CD1c-positive myeloid dendritic cell (primary cell): ENCODE data around the gene IQGAP1.
"Not testable (repeated sequence)": the region's sequence is repeated elsewhere in the genome, so short reads cannot be mapped to it uniquely, and the experiment has no call there.

Source experiments
- DNase-seq: peaks from one replicate; pipeline ENCODE4 v3.0.0-alpha.2; 2016; ENCODE audit errors: extremely low spot score

Gene IQGAP1

GRCh38 chr15:90411176-90411575 is 23.1 kb downstream of the IQGAP1 start:
- DNase-seq: no peak

- peak; percentile 90 for DNase-seq
These were observed 24.5 kb downstream of the IQGAP1 start for GRCh38 chr15:90412356-90413194.

DNA sequence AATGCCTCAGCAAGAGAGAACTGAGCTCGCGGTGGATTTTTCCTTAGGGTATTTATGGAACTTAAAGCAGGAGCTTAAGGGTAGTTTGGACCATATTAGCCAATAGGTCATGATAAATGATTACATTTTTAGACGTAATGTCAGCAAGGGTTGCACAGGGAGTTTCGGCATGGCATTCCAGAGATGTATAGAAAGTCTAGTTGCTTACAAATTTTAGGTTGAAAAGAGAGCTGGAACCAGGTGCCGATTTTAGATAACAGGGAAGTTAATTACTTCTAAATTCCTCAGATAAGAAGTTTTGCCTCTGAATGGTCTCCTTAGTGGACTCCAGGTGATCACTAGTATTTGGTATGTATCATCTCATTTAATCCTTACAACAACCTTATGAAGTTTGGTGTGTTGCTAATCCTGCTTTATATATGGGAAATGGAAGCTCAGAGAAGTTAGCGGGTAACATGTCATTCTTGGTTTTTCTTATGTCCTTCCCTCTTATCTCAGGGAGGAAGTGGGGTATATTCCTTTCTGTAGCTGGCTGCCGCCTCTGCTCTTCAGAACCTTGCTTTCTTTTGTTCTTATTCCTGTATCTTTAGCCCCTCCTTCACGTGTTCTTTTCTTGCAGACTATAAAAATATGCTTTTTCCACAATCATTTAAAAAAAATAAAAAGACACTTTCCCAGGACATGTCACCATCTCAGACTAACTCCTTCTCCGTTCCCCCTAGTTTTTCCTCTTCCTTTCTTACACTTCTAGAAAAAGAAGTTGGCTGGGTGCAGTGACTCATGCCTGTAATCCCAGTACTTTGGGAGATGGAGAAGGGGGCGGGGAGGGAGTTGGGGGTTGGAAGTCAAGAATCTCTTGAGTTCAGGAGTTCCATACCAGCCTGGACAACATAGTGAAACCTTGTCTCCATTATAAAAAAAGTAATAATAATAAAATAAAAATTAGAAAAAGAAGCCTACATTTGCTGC is 25.7 kb downstream of the IQGAP1 start:
- DNase-seq: peak; percentile 62

DNA sequence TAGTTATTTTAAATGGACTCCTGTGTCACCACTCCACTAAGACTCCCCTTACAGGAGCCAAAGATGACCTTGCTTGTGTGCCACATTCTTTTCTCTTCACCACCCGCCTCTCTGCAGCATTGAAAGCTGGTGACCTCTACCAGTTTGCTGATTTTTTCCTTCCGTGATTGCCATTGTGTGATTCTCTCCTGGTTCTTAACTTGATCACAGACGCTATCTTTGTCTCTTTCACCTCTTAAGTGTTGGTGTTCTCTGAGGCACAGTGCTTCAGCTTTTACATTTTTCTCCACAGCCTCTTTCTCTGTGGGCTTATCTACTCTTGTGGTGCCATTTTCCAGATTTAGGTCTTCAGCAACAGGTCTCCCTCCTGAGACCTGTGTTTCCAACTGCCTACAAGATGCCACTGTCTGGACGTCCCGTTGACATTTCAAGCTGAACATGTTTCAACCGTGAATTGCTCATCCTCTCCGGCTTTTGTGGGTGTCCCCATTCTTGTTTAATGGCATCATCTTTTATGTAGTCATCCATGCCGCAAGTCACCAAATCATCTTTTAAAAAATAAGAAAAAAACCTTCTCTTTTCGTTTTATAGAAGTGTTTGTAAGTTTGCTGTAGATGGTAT is 26.5 kb downstream of the IQGAP1 start:
- peak; percentile 52 for DNase-seq

DNA sequence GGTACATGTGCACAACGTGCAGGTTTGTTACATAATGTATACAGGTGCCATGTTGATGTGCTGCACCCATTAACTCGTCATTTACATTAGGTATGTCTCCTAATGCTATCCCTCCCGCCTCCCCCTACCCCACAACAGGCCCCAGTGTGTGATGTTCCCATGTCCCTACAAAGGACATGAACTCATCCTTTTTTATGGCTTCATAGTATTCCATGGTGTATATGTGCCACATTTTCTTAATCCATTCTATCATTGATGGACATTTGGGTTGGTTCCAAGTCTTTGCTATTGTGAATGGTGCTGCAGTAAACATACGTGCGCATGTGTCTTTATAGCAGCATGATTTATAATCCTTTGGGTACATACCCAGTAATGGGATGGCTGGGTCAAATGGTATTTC is 28.0 kb downstream of the IQGAP1 start:
- not testable (repeated sequence) for DNase-seq

- DNase-seq: no peak
These were observed 30.6 kb downstream of the IQGAP1 start for GRCh38 chr15:90418627-90419026.

GRCh38 chr15:90419206-90419605 is 31.2 kb downstream of the IQGAP1 start:
- DNase-seq: no peak

DNA sequence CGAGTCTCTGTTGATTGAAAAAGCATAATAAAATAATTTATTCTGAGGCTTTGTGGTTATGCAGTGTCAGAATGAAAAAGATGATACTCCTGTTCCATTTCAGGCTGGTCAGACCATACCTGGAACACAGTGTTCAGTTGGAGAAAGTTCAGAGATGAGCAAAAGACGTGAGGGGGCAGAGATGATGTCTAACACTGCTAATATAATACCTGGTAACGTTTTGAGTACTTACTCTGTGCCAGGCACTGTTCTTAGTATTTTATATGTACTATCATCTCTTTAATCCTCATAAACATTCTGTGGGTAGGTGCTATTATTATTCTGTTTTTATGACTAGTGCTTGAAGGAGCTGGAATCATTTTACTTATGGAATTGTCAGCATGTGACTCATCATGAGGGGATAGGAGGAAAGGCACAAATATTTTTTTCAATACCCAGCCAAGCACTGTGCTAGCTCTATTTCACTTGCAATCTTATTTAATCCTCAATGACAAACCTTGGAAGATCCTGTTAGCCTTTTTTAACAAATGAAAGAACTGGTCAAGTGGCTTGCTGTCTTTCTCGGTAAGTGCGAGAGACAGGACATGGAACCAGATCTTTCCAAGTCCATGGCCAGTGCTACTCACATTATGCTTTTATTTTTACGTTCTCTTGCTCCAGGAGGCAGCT is 31.8 kb downstream of the IQGAP1 start:
- no peak for DNase-seq

DNA sequence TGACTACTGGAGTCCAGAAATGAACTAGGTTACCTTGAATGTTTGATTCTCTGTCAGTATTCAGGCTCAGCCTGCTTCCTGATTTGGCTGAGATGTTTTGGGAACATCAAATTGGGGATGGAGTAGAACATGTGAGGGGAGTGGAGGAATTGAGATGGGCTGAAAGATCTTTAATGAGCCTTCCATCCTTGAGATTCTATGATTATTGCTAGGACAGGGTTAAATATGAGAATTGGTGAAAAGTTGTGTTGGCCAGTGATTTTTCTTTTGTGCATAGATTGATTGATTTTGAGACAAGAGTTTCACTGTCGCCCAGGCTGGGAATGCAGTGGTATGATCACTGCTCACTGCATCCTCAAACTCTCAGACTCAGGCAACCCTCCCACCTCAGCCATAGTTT is 32.4 kb downstream of the IQGAP1 start:
- DNase-seq: no peak

- no peak for DNase-seq
These were observed 33.5 kb downstream of the IQGAP1 start for GRCh38 chr15:90421527-90421926.

DNA sequence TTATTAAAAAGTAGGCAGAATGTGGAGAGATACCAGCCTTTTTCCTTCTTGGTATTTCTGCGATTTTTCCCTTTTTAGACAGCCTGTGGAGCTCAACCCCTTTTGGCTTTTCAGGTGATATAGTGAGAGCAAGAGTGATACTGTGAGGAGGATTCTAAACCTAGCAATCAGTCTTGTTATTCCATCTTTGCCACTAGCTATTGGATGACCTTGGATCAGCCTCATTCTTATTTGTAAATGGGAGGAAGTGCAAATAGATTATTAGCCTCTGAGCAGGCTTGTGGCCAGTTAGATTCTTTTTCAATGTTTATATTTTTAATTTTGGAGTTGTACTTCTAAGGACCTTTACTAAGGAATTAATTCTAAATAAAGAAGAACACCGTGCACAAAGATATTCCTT is 34.0 kb downstream of the IQGAP1 start:
- DNase-seq: no peak

GRCh38 chr15:90422936-90423335 is 34.9 kb downstream of the IQGAP1 start:
- no peak for DNase-seq

- no peak for DNase-seq
These were observed 35.8 kb downstream of the IQGAP1 start for GRCh38 chr15:90423801-90424319.

DNA sequence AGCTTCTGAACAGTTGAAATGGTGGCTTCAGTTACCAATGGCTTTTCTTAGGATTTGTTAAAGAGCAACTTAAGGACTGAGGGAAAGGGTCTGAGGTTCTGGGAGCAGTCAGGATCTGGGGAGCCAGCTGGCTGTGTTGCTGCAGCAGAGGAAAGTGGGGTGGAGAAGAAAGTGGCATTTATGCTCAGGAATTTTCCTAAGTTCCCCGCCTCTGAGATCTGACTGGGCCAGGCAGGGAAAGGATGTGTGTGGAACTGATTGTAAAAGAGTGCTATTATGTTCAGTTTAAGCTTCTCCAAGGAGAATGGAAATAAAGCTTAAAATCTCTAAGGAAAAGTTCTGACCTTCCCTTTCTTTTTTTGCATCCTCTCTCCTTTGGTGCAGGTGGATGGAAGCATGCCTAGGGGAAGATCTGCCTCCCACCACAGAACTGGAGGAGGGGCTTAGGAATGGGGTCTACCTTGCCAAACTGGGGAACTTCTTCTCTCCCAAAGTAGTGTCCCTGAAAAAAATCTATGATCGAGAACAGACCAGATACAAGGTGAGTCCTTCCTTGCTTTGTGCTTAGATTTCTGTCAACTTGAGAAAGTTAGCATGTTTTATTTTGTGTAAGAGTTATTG is 37.8 kb downstream of the IQGAP1 start:
- DNase-seq: no peak

GRCh38 chr15:90427185-90427584 is 39.1 kb downstream of the IQGAP1 start:
- no peak for DNase-seq

DNA sequence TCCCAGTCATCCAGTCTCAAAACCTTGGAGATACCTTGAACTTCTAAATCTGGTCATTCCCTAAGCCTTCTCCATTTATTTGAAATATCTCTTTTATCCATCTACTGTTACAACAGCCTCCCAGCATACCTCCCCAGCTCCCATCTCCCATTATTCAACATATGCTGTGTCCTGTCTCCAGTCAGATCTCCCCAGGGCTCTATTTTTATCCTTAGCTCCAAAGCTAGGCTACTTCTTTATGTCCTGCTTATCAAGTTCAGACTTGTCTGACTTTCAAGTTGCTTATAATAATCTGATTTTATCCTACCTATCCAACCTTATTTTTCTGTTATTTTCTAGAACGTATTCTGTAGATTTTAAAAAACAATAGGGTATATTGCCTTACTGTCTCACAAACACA is 44.2 kb downstream of the IQGAP1 start:
- DNase-seq: no peak

- DNase-seq: no peak
These were observed 47.8 kb downstream of the IQGAP1 start for GRCh38 chr15:90435652-90436337.

DNA sequence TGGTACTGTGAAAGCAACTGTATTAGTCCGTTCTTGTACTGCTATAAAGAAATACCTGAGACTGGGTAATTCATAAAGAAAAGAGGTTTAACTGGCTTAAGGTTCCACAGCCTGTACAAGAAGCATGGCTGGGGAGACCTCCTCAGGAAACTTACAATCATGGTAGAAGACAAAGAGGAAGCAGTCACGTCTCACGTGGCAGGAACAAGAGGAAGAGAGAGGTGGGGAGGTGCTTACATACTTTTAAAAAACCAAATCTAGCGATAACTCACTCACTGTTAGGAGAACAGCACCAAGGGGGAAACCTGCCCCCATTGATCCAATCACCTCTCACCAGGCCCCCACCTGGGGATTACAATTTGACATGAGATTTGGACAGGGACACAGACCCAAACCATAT is 48.9 kb downstream of the IQGAP1 start:
- DNase-seq: peak; percentile 40

DNA sequence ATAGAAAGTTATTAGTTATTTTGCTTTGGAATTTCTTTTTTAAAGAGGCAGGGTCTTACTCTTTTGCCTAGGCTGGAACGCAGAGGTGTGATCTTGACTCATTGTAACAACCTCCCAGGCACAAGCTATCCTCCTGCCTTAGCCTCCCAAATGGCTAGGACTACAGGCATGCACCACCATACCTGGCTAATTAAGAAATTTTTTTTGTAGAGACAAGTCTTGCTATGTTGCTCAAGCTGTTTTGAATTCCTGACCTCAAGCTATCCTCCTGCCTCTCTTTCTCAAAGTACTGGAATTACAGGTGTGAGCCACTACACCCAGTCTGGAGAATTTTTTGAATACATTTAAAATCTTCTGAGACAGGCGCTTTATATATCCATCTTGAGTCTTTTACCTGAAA is 49.5 kb downstream of the IQGAP1 start:
- DNase-seq: no peak

GRCh38 chr15:90439946-90440345 is 51.9 kb downstream of the IQGAP1 start:
- no peak for DNase-seq
